Measurements from ENCODE around the gene SAMD9L.

DNA sequence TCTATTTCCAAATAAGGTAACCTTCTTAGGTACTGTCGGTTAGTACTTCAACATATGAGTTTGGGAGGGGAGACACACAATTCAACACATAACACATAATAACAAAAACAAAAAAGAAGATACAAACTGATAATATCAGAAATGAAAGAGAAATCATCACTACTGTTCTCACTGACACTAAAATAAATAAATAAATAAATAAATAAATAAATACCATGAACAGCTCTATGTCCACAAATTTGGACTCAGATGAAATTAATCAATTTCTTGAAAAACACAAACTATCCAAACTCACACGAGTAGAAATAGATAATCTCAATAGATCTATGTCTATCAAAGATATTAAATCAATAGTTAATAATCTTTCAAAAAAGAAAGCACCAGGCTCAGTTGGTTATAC lies 24.5 kb upstream of the SAMD9L start:
- TF ChIP-seq CTCF (conservative IDR thresholded peaks at IDR 0.05) (no peak), ZFX (IDR thresholded peaks at IDR 0.05) (no peak)

Measured in C4-2B (cell line).